Sigmoid colon (tissue), 4 donors: ENCODE data around the gene KIF20B.

ENCODE experiments used
- EP300 ChIP-seq, 4 donors: sonication (generic); formaldehyde crosslinking; IDR thresholded peaks; one replicate each; pipeline ENCODE4 v1.6.1; 2017; ENCODE audit warnings: antibody characterized with exemption in 4 of 4
- POLR2A ChIP-seq, 2 donors: fragments of 450-650 bp; IDR thresholded peaks; one replicate each; pipeline ENCODE4 v1.6.1; 2016; ENCODE audit warnings: antibody characterized with exemption in 2 of 2, mild to moderate bottlenecking in 2 of 2, moderate library complexity in 2 of 2

DNA sequence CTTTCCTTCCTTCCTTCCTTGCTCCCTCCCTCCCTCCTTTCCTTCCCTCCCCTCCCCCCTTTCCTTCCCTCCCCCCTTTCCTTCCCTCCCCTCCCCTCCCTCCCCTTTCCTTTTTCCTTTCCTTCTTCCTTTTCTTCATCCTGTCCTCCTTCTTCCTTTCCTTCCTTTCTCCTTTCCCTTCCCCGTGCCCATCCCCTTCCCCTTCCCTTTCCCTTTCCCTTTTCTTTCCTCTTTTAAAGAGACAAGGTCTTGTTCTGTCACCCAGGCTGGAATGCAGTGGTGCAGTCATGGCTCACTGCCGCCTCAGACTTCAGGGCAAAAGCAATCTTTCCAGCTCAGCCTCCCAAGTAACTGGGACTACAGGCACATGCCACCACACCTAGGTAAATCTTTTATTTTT lies 54.0 kb downstream of the KIF20B start:
- no peak for TF ChIP-seq POLR2A (IDR thresholded peaks at IDR 0.05)
- TF ChIP-seq EP300 (IDR thresholded peaks at IDR 0.05) = no peak
